GM12878 (cell line): ENCODE data around the gene MESD. TPM values are rescaled to one million over a fixed set of nuclear protein-coding genes. Genes with fewer than 3 reads are reported as not detected.

Experiments used
- ATAC-seq: fragments of 200-7000 bp; cut with Tn5 transposase; 3 replicates; pipeline ENCODE4 v1.9.1; 2020; ENCODE audit warnings: mild to moderate bottlenecking, moderate library complexity
- BruUV-seq: library from RNA; stranded (reverse); fragments of 400-500 nt; replicated peaks from 2 replicates; lab custom pipeline; 2021; lab: Mats Ljungman, UMichigan
- CTCF ChIA-PET: fragments of 300-600 bp; sonication (Branson Sonifier 250); formaldehyde crosslinking; extraction: SDS; loops from one replicate; lab custom pipeline; 2021; ENCODE audit warnings: inconsistent platforms; lab: Yijun Ruan, JAX
- POLR2A ChIA-PET: fragments of 350-600 bp; formaldehyde crosslinking; extraction: SDS; loops from one replicate; lab custom pipeline; 2021; ENCODE audit warnings: inconsistent platforms; lab: Charles Lee
- RAD21 ChIA-PET: fragments of 300-600 bp; sonication (Branson Sonifier 250); formaldehyde crosslinking; loops from one replicate; lab custom pipeline; 2023; ENCODE audit warnings: antibody characterized with exemption; ENCODE audit not compliant: unreplicated experiment; lab: Charles Lee
- SMC1A ChIA-PET: fragments of 300-600 bp; sonication (Branson Sonifier 250); formaldehyde crosslinking; loops from one replicate; lab custom pipeline; 2023; ENCODE audit not compliant: unreplicated experiment, uncharacterized antibody; lab: Charles Lee
- DNase-seq: peaks from one replicate; pipeline ENCODE4 v3.0.0-alpha.2; 2011; ENCODE audit warnings: low read depth, low spot score
- FAIRE-seq: peaks from 3 replicates; lab custom pipeline; 2011; peaks lifted over from hg19 to GRCh38; lab: Jason Lieb, UNC
- H2AFZ ChIP-seq: 2 replicates; pipeline ENCODE4 v1.6.0; 2011; ENCODE audit warnings: low read depth, low read length, control low read depth; ENCODE audit not compliant: control insufficient read depth
- H3K27ac ChIP-seq: 2 replicates; pipeline ENCODE4 v1.5.1; 2011; ENCODE audit warnings: control low read depth; ENCODE audit not compliant: control insufficient read depth, insufficient read depth
- H3K27me3 ChIP-seq, 2 experiments: replicated peaks in 1 of 2; 2 replicates each; pipeline versions ENCODE4 v1.6.0 to v1.6.1; 2011; ENCODE audit warnings: low read length in 1 of 2; ENCODE audit not compliant: control insufficient read depth in 2 of 2, insufficient read depth in 2 of 2
- H3K36me3 ChIP-seq, 2 experiments: 2 replicates each; pipeline ENCODE4 v1.5.1; 2011; ENCODE audit warnings: low read length in 1 of 2; ENCODE audit not compliant: control insufficient read depth in 2 of 2, insufficient read depth in 2 of 2
- H3K4me1 ChIP-seq: 2 replicates; pipeline ENCODE4 v1.6.1; 2011; ENCODE audit warnings: mild to moderate bottlenecking, low read length, moderate library complexity, mixed read lengths; ENCODE audit not compliant: control insufficient read depth, insufficient read depth
- H3K4me2 ChIP-seq: 2 replicates; pipeline ENCODE4 v1.6.0; 2011; ENCODE audit warnings: control low read depth; ENCODE audit not compliant: control insufficient read depth, insufficient read depth
- H3K4me3 ChIP-seq: fragments of 200-600 bp; sonication (generic); 2 replicates; pipeline ENCODE4 v1.5.1; 2016
- H3K79me2 ChIP-seq: 2 replicates; pipeline ENCODE4 v1.6.0; 2011; ENCODE audit warnings: low read length; ENCODE audit not compliant: control insufficient read depth, insufficient read depth
- H3K9ac ChIP-seq: 2 replicates; pipeline ENCODE4 v1.8.0; 2011; ENCODE audit warnings: low read length, control low read depth, mixed read lengths; ENCODE audit not compliant: control insufficient read depth, insufficient read depth
- H3K9me3 ChIP-seq: replicated peaks from 3 replicates; pipeline ENCODE4 v1.5.1; 2011; ENCODE audit warnings: mild to moderate bottlenecking, low read length; ENCODE audit not compliant: control insufficient read depth, insufficient read depth
- H4K20me1 ChIP-seq: 2 replicates; pipeline ENCODE4 v1.6.0; 2011; ENCODE audit not compliant: control insufficient read depth, insufficient read depth
- CEBPB ChIP-seq, 2 experiments: fragments of 150-350 bp in 1 of 2; IDR thresholded peaks; 2 replicates each; pipeline ENCODE4 v1.6.1; 2012 to 2014; ENCODE audit warnings: low read depth in 2 of 2, low read length in 2 of 2, borderline replicate concordance in 1 of 2, inconsistent platforms in 1 of 2
- ETV6 ChIP-seq, 2 experiments: fragments of 450-650 bp in 1 of 2; IDR thresholded peaks in 1 of 2; conservative IDR thresholded peaks in 1 of 2; 2 replicates each; pipeline ENCODE4 v1.6.1; 2014; ENCODE audit warnings: antibody characterized with exemption in 1 of 2, borderline replicate concordance in 1 of 2, low read depth in 1 of 2, mild to moderate bottlenecking in 1 of 2, moderate library complexity in 1 of 2
- FOS ChIP-seq: IDR thresholded peaks from 3 replicates; pipeline ENCODE4 v1.6.1; 2011; ENCODE audit warnings: borderline replicate concordance; ENCODE audit not compliant: insufficient read length; ENCODE audit errors: extremely low read depth
- FOXK2 ChIP-seq: fragments of 450-650 bp; IDR thresholded peaks from 2 replicates; pipeline ENCODE4 v1.6.1; 2017; ENCODE audit warnings: mild to moderate bottlenecking, moderate library complexity
- MYC ChIP-seq: IDR thresholded peaks from 2 replicates; pipeline ENCODE4 v1.6.1; 2011; ENCODE audit warnings: mild to moderate bottlenecking, low read length, moderate library complexity, inconsistent platforms; ENCODE audit not compliant: insufficient read depth, insufficient replicate concordance, insufficient read length, severe bottlenecking
- PAX8 ChIP-seq: fragments of 450-650 bp; IDR thresholded peaks from 2 replicates; pipeline ENCODE4 v1.6.1; 2017; ENCODE audit warnings: mild to moderate bottlenecking, moderate library complexity
- SPI1 ChIP-seq: IDR thresholded peaks from 2 replicates; pipeline ENCODE4 v1.6.1; 2011; ENCODE audit warnings: low read depth, mild to moderate bottlenecking, low read length, moderate library complexity, borderline replicate concordance; ENCODE audit not compliant: insufficient read depth
- SREBF1 ChIP-seq: IDR thresholded peaks from 2 replicates; pipeline ENCODE4 v1.6.1; 2012; ENCODE audit warnings: mild to moderate bottlenecking, low read length
- ZNF622 ChIP-seq: fragments of 450-650 bp; IDR thresholded peaks from 2 replicates; pipeline ENCODE4 v1.6.1; 2017; ENCODE audit warnings: mild to moderate bottlenecking, inconsistent platforms
- ZSCAN29 ChIP-seq: fragments of 450-650 bp; IDR thresholded peaks from 2 replicates; pipeline ENCODE4 v1.6.1; 2017; ENCODE audit warnings: mild to moderate bottlenecking, moderate library complexity
- ZZZ3 ChIP-seq: IDR thresholded peaks from 2 replicates; pipeline ENCODE4 v1.6.1; 2011; ENCODE audit warnings: low read depth; ENCODE audit not compliant: control insufficient read depth, insufficient read length
- WGBS: methylation state at CpG from one replicate; pipeline ENCODE4 v1.1.6; 2016; ENCODE audit warnings: low lambda C conversion rate; ENCODE audit not compliant: insufficient replicate concordance, insufficient coverage; ENCODE audit errors: missing lambda C conversion rate; 5-methylcytosine and 5-hydroxymethylcytosine counted together
- in situ Hi-C: fragments of 300-500 bp; cut with MboI; formaldehyde crosslinking; loops from 9 replicates; pipeline ENCODE4 v1.14.3; 2018; ENCODE audit warnings: mixed read lengths
- intact Hi-C: fragments of 100-400 bp; cut with micrococcal nuclease; formaldehyde crosslinking; loops from one replicate; pipeline ENCODE4 v1.14.2; 2022; ENCODE audit not compliant: unreplicated experiment
- polyA plus RNA-seq, 11 experiments: library from polyadenylated mRNA; depleted of rRNA in 4 of 11; unstranded in 6 of 11; stranded (reverse) in 5 of 11; fragments of >200 nt; fragmentation: Nextera tagmentation in 4 of 11; fragmentation: Illumina TruSeq in 1 of 11; extraction: Ambion mirVana in 4 of 11; extraction: Trizol in 1 of 11; gene quantifications; 1 replicate in 1 of 11; 2 replicates in 10 of 11; pipeline versions ENCODE4 v1.2.1 to v1.2.3, GENCODE V29; 2011 to 2016; ENCODE audit warnings: inconsistent platforms in 2 of 11, missing spikeins in 2 of 11, low read depth in 1 of 11
- total RNA-seq, 4 experiments: library from RNA; depleted of rRNA in 3 of 4; stranded (reverse); fragments of >200 nt in 3 of 4; fragmentation: Illumina TruSeq in 1 of 4; extraction: Trizol in 1 of 4; gene quantifications; 2 replicates each; pipeline versions ENCODE4 v1.2.1 to v1.2.3, GENCODE V29; 2013 to 2021

The MESD gene
- total and polyA plus RNA-seq, 10 of the 15 experiments (the other 5 are each of a cell fraction or from before 2014, with no cell fraction given), result 10.2 to 39.8 (median 20.9) TPM

DNA sequence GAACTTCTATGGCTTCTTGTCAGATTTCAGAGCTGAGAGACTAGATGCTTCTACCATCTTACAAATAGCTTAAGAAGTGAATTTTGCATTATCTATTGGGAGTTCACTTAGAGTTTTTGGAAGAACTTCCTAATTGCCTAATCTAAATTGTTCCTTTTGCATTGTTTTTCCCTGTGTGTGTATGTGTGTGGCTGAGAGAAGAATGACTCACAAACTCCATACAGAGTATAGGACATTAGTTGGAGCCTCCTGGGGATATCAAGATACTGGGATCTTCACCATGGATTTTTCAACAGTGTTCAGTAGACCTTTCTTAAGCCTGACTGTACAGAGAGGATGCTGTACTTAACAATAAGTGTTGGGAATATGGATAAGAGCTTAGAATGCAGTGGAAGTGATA is 22.0 kb upstream of the MESD start:
- Histone ChIP-seq H3K36me3 (no peaks in the 10 kb centered on the region), H3K79me2 (no peaks in the 10 kb centered on the region), H3K9ac (no peak overlapping the region), H3K4me3 (no peak overlapping the region), H3K27me3 (no peaks in the 10 kb centered on the region), H3K9me3 (no peaks in the 10 kb centered on the region), H3K27ac (no peak overlapping the region), H2AFZ (no peak overlapping the region), H3K4me1 (no peaks in the 10 kb centered on the region; the same call in 1 of the 2 replicates), H4K20me1 (no peaks in the 10 kb centered on the region), H3K4me2 (no peak overlapping the region)
- ChIA-PET SMC1A (interaction anchor here (0.9 kb wide), 1 partner anchor 37 kb away, joined by 3 read pairs; no protein-coding TSS in a partner anchor), RAD21 (no interaction called here), POLR2A (interaction anchor here (0.5 to 2.1 kb wide), 4 partner anchors 10 to 31 kb away, joined by 3 to 5 read pairs (median 4); no protein-coding TSS in a partner anchor), CTCF (no interaction called here)
- no peak for TF ChIP-seq ZZZ3
- TF ChIP-seq PAX8, result no peak
- TF ChIP-seq SREBF1, result no peak
- TF ChIP-seq ZSCAN29, result no peak
- no peak for TF ChIP-seq MYC
- no peak for TF ChIP-seq SPI1
- FAIRE-seq (no peak), ATAC-seq (no peak), DNase-seq (no peak)
- intact Hi-C loops (no loop called here), in situ Hi-C loops (no loop called here)
- BruUV-seq, result no TSS peak

- CTCF ChIA-PET, result interaction anchor here (1.1 to 1.9 kb wide), 4 partner anchors 9 to 327 kb away, joined by 3 to 9 read pairs (median 3); partner anchors contain the start of gene TLNRD1
- Histone ChIP-seq H3K27me3 (no peaks in the 10 kb centered on the region), H3K36me3 (no peaks in the 10 kb centered on the region), H3K9ac (no peak overlapping the region), H3K9me3 (no peaks in the 10 kb centered on the region), H3K4me2 (no peak overlapping the region), H2AFZ (no peak overlapping the region), H3K27ac (no peak overlapping the region), H3K4me1 (no peaks in the 10 kb centered on the region; the same call in 1 of the 2 replicates), H3K4me3 (no peak overlapping the region), H4K20me1 (no peaks in the 10 kb centered on the region), H3K79me2 (no peaks in the 10 kb centered on the region; the same call in 1 of the 2 replicates)
- no TSS peak for BruUV-seq
- ATAC-seq, result no peak
- intact Hi-C loops (no loop called here), in situ Hi-C loops (no loop called here)
- TF ChIP-seq FOS (no peak), ETV6 (conservative IDR thresholded peaks at IDR 0.05 in 1 of 2, IDR thresholded peaks at IDR 0.05 in 1 of 2; ENCODE audit: borderline replicate concordance in 1 of 2, low read depth in 1 of 2) (no peak; a peak in 1 of 4 replicates), ZNF622 (no peak), CEBPB (IDR thresholded peaks at IDR 0.05; ENCODE audit: borderline replicate concordance in 1 of 2, low read depth in 2 of 2, low read length in 2 of 2) (no peak), FOXK2 (no peak)
- RAD21 ChIA-PET, result interaction anchor here (1.1 kb wide), 2 partner anchors 14 to 256 kb away, joined by 3 to 4 read pairs; no protein-coding TSS in a partner anchor
- WGBS, result 97% methylated on average over 4 of the region's 4 CpGs
- no peak for FAIRE-seq
- DNase-seq, result no peak
- POLR2A ChIA-PET, result interaction anchor here (1.0 to 2.1 kb wide), 3 partner anchors 9 to 14 kb away, joined by 3 to 4 read pairs (median 3); no protein-coding TSS in a partner anchor
- SMC1A ChIA-PET, result interaction anchor here (0.7 to 2.1 kb wide), 4 partner anchors 10 to 100 kb away, joined by 3 to 5 read pairs (median 4); no protein-coding TSS in a partner anchor
Observed at GRCh38 chr15:81010086-81010485, 20.5 kb upstream of the MESD start.
